PC-3 (cell line): Measurements from ENCODE around the gene PIGV.

Source experiments
- EZH2 ChIP-seq: fragments of 300-600 bp; sonication (generic); IDR thresholded peaks from one replicate; pipeline ENCODE4 v1.6.1; 2017; ENCODE audit warnings: antibody characterized with exemption, mild to moderate bottlenecking, low read length; ENCODE audit not compliant: unreplicated experiment
- EZH2phosphoT487 ChIP-seq: fragments of 300-600 bp; sonication (generic); IDR thresholded peaks from 2 replicates; pipeline ENCODE4 v1.6.1; 2018; ENCODE audit warnings: mild to moderate bottlenecking, antibody characterized with exemption, low read length, borderline replicate concordance
- TF ChIP-seq, protein P1 (sequence below): fragments of 300-600 bp; sonication (generic); conservative IDR thresholded peaks from 2 replicates; pipeline ENCODE4 v1.5.1; 2017; ENCODE audit warnings: antibody characterized with exemption, low read depth, mild to moderate bottlenecking, low read length

GRCh38 chr1:26768755-26769154, 19.0 kb upstream of the PIGV start:
- TF ChIP-seq, protein P1, sequence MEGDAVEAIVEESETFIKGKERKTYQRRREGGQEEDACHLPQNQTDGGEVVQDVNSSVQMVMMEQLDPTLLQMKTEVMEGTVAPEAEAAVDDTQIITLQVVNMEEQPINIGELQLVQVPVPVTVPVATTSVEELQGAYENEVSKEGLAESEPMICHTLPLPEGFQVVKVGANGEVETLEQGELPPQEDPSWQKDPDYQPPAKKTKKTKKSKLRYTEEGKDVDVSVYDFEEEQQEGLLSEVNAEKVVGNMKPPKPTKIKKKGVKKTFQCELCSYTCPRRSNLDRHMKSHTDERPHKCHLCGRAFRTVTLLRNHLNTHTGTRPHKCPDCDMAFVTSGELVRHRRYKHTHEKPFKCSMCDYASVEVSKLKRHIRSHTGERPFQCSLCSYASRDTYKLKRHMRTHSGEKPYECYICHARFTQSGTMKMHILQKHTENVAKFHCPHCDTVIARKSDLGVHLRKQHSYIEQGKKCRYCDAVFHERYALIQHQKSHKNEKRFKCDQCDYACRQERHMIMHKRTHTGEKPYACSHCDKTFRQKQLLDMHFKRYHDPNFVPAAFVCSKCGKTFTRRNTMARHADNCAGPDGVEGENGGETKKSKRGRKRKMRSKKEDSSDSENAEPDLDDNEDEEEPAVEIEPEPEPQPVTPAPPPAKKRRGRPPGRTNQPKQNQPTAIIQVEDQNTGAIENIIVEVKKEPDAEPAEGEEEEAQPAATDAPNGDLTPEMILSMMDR, result no peak
- TF ChIP-seq EZH2 (no peak), EZH2phosphoT487 (no peak)
